OCI-LY1 (cell line): ENCODE data around the gene CD48.

Source experiments
- H2AFZ ChIP-seq: fragments of 200-600 bp; sonication (generic), shearing (Covaris generic); 2 replicates; pipeline ENCODE4 v1.6.0; 2014; ENCODE audit warnings: antibody characterized with exemption, mild to moderate bottlenecking, low read length
- H3F3A ChIP-seq: fragments of 200-600 bp; sonication (generic), shearing (Covaris generic); 2 replicates; pipeline ENCODE4 v1.6.0; 2014; ENCODE audit warnings: mild to moderate bottlenecking, antibody characterized with exemption, low read length, moderate library complexity; ENCODE audit not compliant: insufficient read depth
- H3K27ac ChIP-seq: fragments of 200-600 bp; sonication (generic); 2 replicates; pipeline ENCODE4 v1.5.1; 2014; ENCODE audit warnings: low read length, mixed run types, mild to moderate bottlenecking, low read depth; ENCODE audit not compliant: poor library complexity, severe bottlenecking
- H3K27me3 ChIP-seq: fragments of 200-600 bp; sonication (generic); 2 replicates; pipeline ENCODE4 v1.6.0; 2014; ENCODE audit warnings: antibody characterized with exemption, mild to moderate bottlenecking, low read length, moderate library complexity; ENCODE audit not compliant: insufficient read depth
- H3K36me3 ChIP-seq: fragments of 200-600 bp; sonication (generic); 2 replicates; pipeline ENCODE4 v1.6.1; 2014; ENCODE audit warnings: mild to moderate bottlenecking, antibody characterized with exemption, low read length, moderate library complexity, mixed read lengths; ENCODE audit not compliant: insufficient read depth
- H3K4me1 ChIP-seq: fragments of 200-600 bp; sonication (generic); 2 replicates; pipeline ENCODE4 v1.5.1; 2014; ENCODE audit warnings: mild to moderate bottlenecking, low read length, moderate library complexity; ENCODE audit not compliant: insufficient read depth, severe bottlenecking
- H3K4me2 ChIP-seq: fragments of 200-600 bp; sonication (generic), shearing (Covaris generic); 2 replicates; pipeline ENCODE4 v1.6.1; 2014; ENCODE audit warnings: low read length
- H3K4me3 ChIP-seq: fragments of 200-600 bp; sonication (generic); 2 replicates; pipeline ENCODE4 v1.5.1; 2014; ENCODE audit warnings: low read length, low read depth, mild to moderate bottlenecking, mixed read lengths; ENCODE audit not compliant: poor library complexity, severe bottlenecking
- H3K79me2 ChIP-seq: fragments of 200-600 bp; shearing (Covaris generic); 2 replicates; pipeline ENCODE4 v1.6.1; 2016; ENCODE audit warnings: mixed run types, low read length, mixed read lengths; ENCODE audit not compliant: insufficient read depth
- H3K9ac ChIP-seq: fragments of 200-600 bp; sonication (generic), shearing (Covaris generic); 2 replicates; pipeline ENCODE4 v1.6.1; 2014; ENCODE audit warnings: mild to moderate bottlenecking, low read length, mixed read lengths
- H3K9me2 ChIP-seq: fragments of 200-600 bp; sonication (generic), shearing (Covaris generic); 2 replicates; pipeline ENCODE4 v1.6.1; 2014; ENCODE audit warnings: low read depth, mild to moderate bottlenecking, low read length, mixed read lengths
- H3K9me3 ChIP-seq: fragments of 200-600 bp; shearing (Covaris generic); 2 replicates; pipeline ENCODE4 v1.6.1; 2014; ENCODE audit warnings: low read length, mixed read lengths
- H4K20me1 ChIP-seq: fragments of 200-600 bp; sonication (generic), shearing (Covaris generic); 2 replicates; pipeline ENCODE4 v1.6.0; 2016; ENCODE audit warnings: mild to moderate bottlenecking, low read length; ENCODE audit not compliant: insufficient read depth
- EZH2 ChIP-seq: fragments of 200-600 bp; sonication (generic), shearing (Covaris generic); IDR thresholded peaks from 2 replicates; pipeline ENCODE4 v1.8.0; 2017; ENCODE audit warnings: borderline replicate concordance, mixed run types, mild to moderate bottlenecking, antibody characterized with exemption, low read length, moderate library complexity, mixed read lengths
- TF ChIP-seq, protein P1 (sequence below): fragments of 200-600 bp; sonication (generic), shearing (Covaris generic); IDR thresholded peaks from 2 replicates; pipeline ENCODE4 v1.5.1; 2017; ENCODE audit warnings: mild to moderate bottlenecking, antibody characterized with exemption, low read length, moderate library complexity, mixed read lengths

Gene CD48

DNA sequence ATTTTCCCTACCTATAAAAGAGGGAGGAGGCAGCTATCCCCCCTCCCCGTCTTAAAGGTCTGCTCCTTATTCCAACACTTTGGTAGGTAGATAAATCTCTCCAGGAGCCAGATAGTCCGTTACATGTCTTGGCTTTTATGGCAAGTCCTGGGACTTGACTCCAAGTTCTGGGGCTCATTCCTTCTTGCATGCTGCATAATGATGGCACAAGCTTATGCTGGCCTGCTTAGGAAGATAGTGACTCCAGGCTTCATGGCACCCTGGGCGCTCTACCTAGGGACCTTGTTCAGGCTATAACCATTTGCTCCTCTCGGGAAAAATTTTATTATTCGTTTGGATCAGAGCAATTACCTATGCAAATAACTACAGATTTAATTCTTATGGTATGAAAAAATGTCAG, 68.5 kb downstream of the CD48 start:
- H3K9me3 ChIP-seq = no peaks in the 10 kb centered on the region
- H3K4me3 ChIP-seq = no peak overlapping the region
- peaks cover 52% of the 10 kb centered on the region for H3K4me1 ChIP-seq
- no peaks in the 10 kb centered on the region for H3F3A ChIP-seq
- no peaks in the 10 kb centered on the region for H3K27me3 ChIP-seq
- H4K20me1 ChIP-seq = no peaks in the 10 kb centered on the region
- no peak overlapping the region for H3K4me2 ChIP-seq
- H3K36me3 ChIP-seq = no peaks in the 10 kb centered on the region
- no peaks in the 10 kb centered on the region for H3K9me2 ChIP-seq
- H3K9ac ChIP-seq = no peak overlapping the region
- H3K79me2 ChIP-seq = no peaks in the 10 kb centered on the region
- H2AFZ ChIP-seq = no peak overlapping the region
- H3K27ac ChIP-seq = no peak overlapping the region
- no peak for TF ChIP-seq EZH2
- TF ChIP-seq, protein P1, sequence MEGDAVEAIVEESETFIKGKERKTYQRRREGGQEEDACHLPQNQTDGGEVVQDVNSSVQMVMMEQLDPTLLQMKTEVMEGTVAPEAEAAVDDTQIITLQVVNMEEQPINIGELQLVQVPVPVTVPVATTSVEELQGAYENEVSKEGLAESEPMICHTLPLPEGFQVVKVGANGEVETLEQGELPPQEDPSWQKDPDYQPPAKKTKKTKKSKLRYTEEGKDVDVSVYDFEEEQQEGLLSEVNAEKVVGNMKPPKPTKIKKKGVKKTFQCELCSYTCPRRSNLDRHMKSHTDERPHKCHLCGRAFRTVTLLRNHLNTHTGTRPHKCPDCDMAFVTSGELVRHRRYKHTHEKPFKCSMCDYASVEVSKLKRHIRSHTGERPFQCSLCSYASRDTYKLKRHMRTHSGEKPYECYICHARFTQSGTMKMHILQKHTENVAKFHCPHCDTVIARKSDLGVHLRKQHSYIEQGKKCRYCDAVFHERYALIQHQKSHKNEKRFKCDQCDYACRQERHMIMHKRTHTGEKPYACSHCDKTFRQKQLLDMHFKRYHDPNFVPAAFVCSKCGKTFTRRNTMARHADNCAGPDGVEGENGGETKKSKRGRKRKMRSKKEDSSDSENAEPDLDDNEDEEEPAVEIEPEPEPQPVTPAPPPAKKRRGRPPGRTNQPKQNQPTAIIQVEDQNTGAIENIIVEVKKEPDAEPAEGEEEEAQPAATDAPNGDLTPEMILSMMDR = no peak

DNA sequence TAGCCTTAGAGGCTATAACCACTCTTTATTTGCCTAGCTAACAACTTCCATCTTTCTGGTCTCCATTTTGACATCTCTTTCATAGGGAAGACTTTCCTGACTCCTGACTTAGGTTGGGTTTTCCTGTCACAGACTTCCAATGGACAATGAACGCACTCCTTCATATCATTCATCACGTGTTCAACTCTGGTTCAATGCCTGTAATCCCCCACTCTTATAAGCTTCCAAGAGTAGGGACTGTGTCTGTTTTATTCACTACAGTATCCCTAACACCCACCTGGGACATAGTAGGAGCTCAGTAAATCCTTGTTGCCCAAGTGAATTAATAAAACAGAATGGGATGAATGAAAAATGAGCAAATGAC, 69.4 kb downstream of the CD48 start:
- TF ChIP-seq EZH2 = no peak
- TF ChIP-seq, protein P1 = no peak
- Histone ChIP-seq H4K20me1 (no peaks in the 10 kb centered on the region), H2AFZ (no peak overlapping the region), H3K4me1 (peaks cover 47% of the 10 kb centered on the region), H3K9me2 (no peaks in the 10 kb centered on the region), H3K27ac (no peak overlapping the region), H3K36me3 (no peaks in the 10 kb centered on the region), H3K79me2 (no peaks in the 10 kb centered on the region), H3K27me3 (no peaks in the 10 kb centered on the region), H3K9ac (no peak overlapping the region), H3F3A (no peaks in the 10 kb centered on the region), H3K4me3 (no peak overlapping the region), H3K4me2 (no peak overlapping the region), H3K9me3 (no peaks in the 10 kb centered on the region)

DNA sequence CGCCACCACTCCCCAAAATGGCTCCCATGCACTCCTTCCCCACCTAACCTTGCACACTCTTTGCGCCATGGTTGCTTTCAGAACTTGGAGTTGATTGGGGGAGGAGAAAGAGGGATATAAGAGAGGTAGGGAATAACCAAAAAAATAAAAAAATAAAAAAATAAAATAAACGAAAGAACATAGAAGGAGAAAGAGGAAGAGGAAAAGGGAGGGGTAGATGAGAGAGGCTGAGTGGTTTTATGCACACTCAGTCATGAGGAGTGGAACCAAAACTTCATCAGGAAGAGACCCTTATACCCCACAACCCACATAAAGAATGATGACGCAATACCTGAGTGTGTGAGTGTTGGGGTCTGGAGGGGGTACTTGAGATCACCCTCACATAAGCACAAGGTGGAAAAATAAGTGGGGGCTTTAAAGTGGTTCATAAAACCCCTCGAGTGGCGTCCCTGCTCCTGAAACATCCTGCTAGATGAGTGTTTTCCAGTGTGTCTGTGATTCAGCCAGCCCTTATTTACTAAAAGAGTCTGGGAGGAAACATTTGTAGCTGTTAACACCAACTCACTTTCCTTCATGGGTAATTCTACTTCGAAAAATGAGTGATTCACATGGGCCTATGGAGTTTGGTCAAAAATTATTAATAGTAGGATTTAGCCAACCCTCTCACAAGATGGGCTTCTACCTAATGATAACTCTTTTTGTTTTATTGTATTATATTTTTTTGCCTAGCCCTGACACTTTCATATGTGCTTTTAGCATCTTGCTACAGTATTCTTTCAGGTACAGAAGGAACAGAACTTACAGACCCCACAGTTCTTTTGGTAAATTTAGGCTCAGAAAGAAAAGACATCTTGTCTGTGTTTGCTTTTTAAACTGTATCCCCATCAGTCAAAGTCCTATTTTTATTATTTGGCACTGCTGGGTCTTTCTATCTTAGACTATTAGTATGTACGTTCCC, 70.0 kb downstream of the CD48 start:
- no peak for TF ChIP-seq EZH2
- TF ChIP-seq, protein P1 = no peak
- Histone ChIP-seq H2AFZ (peak overlapping the region; percentile 53; the same call in 1 of the 2 replicates), H3K4me2 (no peak overlapping the region), H3F3A (no peaks in the 10 kb centered on the region), H3K27ac (no peak overlapping the region), H3K36me3 (no peaks in the 10 kb centered on the region), H3K4me3 (no peak overlapping the region), H3K9ac (no peak overlapping the region), H4K20me1 (no peaks in the 10 kb centered on the region), H3K9me3 (no peaks in the 10 kb centered on the region), H3K9me2 (no peaks in the 10 kb centered on the region), H3K27me3 (no peaks in the 10 kb centered on the region), H3K79me2 (no peaks in the 10 kb centered on the region), H3K4me1 (peaks cover 40% of the 10 kb centered on the region)
